GM18507 (cell line): ENCODE data around the gene ANAPC2.
"Not testable (repeated sequence)": the region's sequence is repeated elsewhere in the genome, so short reads cannot be mapped to it uniquely, and the experiment has no call there.

Source experiments
- DNase-seq: peaks from one replicate; pipeline ENCODE4 v3.0.0; 2011; ENCODE audit warnings: low read depth; ENCODE audit not compliant: insufficient read length; ENCODE audit errors: extremely low spot score
- FAIRE-seq: peaks from 2 replicates; lab custom pipeline; 2011; peaks lifted over from hg19 to GRCh38; lab: Jason Lieb, UNC

Gene ANAPC2

DNA sequence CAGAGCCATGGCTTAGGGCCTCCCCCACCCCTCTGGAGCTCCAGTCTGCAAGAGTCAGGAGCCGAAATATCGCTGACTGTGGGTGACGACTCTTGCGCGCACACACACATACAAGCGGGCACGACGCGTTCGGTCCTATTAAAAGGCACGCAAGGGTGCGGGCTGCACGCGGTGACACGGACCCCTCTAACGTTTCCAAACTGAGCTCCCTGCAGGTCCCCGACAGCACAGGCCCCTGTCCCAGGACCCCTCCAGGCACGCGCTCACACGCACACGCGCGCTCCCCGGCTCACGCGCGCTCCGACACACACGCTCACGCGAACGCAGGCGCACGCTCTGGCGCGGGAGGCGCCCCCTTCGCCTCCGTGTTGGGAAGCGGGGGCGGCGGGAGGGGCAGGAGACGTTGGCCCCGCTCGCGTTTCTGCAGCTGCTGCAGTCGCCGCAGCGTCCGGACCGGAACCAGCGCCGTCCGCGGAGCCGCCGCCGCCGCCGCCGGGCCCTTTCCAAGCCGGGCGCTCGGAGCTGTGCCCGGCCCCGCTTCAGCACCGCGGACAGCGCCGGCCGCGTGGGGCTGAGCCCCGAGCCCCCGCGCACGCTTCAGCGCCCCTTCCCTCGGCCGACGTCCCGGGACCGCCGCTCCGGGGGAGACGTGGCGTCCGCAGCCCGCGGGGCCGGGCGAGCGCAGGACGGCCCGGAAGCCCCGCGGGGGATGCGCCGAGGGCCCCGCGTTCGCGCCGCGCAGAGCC, 49.5 kb downstream of the ANAPC2 start, which contains the start of gene GRIN1:
TSS of gene GRIN1 (plus strand) at position 433 of the 746 bp plus-strand sequence. CDS start 333 bp downstream, outside the sequence.
- no peak for FAIRE-seq
- DNase-seq = no peak

- no peak for FAIRE-seq
- no peak for DNase-seq
Observed at GRCh38 chr9:137138058-137138721, 50.2 kb downstream of the ANAPC2 start.

- FAIRE-seq (no peak), DNase-seq (no peak)
Observed at GRCh38 chr9:137136881-137137607, 51.3 kb downstream of the ANAPC2 start.

DNA sequence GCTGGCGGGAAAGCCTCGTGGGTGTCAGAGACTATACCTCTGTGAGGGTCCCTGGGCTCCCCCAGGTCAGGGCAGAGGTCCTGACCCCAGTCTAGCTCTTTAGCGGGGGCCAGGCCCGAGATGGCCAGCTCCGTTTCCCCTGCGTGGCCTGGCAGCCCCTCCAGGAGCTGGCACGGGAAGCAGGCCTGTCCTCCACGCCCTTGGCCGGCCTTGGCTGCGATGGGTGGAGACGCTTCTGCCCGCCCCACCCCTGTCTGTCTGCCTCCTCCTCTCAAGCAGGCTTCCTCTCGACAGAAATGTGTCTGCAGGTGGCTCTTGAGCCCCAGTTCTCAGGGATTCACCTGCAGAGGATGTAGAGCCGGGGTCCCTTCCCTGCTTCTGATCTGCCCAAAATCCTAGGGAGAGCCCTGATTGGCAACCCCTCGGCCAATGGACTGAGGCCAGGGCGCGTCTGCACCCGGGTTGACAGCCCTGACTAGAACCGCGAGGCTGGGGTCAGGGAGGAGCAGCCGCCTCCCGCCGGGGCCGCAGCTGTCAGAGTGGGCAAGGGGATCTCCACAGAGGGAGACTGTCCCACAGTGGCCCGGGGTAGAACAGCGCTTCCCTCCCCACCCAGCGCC, 52.0 kb downstream of the ANAPC2 start:
- FAIRE-seq (no peak), DNase-seq (no peak)

- FAIRE-seq, DNase-seq: not testable (repeated sequence)
Observed at GRCh38 chr9:137135154-137135553, 53.2 kb downstream of the ANAPC2 start.

DNA sequence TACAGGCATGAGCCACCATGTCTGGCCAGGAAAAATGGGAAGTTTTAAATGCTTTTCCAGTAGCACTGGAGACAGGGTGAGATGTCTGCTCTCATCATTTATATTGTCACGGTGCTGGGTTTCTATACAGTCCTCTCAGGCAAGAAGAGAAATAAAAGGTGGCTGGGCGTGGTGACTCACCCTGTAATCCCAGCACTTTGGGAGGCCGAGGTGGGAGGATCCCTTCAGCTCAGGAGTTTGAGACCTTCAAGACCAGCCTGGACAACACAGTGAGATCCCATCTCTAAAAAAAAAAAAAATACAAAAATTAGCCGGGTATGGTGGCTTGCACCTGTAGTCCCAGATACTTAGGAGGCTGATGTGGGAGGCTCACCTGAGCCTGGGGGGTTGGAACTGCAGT, 54.2 kb downstream of the ANAPC2 start:
- no peak for FAIRE-seq

DNA sequence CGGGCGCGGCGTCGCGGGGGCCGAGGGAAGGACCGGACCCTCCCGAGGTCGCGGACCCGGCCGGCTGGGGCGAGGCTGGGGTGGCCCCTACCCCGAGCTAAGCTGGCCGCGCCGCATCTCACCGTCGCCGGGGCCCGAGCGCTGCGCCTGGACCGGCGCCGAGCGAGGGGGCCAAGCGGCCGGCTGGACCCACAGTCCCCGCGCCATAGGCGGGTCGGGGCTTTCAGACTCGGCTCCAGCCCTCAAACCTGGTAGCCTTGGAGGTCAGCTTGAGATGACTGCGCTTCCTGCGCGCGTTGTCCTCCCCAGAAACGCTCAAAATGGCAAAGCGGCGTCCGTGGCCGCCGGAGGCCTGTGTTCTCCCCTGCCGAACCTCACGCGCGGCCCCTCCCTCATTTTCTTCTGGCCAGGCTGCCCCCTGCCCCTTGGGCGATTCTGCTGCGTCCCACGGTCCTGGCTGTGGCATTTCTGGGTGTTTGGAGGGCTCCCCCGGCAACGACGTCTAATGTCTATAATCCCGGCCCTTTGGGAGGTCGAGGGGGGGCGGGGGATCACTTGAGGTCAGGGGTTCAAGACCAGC, 58.1 kb downstream of the ANAPC2 start:
- no peak for DNase-seq
- FAIRE-seq = no peak

More for the DNA sequence above, 54.2 kb downstream of the ANAPC2 start:
- DNase-seq = no peak

DNA sequence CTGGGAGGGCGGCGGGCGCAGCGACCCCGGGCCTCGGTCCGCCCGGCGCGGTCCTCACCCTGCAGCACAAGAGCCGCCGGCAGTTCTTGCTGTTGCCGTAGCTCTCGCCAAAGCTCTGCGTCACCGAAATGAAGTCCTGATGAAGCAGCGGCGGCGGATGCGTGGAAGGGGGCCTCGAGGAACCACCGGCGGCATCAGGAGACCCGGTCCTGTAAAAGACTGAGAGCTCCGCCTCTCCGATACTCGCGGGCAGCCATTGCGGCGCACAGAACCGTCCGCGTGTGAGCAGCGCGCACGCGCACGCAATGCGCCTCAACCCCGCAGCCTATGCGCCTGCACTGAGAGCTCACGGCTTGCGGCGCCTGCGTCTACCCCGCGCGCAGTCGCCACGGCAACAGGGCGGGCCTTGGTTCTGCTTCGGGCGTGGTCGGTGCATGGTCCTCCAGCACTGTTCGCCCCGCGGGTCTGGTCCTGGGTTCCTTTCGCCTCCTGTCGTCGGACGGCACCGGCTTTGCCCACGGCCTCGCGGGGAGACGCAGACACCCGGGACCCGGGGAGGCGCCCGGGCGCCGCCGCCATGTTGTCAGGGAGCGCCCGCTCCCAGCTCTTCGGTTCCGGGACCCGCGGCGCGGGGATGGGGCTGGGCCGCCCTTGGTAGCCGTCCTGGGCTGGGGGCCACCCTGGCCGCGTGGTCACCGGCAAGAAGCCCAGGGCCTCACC, 58.7 kb downstream of the ANAPC2 start:
- peak; percentile 91 for FAIRE-seq
- peak; percentile 92 for DNase-seq

DNA sequence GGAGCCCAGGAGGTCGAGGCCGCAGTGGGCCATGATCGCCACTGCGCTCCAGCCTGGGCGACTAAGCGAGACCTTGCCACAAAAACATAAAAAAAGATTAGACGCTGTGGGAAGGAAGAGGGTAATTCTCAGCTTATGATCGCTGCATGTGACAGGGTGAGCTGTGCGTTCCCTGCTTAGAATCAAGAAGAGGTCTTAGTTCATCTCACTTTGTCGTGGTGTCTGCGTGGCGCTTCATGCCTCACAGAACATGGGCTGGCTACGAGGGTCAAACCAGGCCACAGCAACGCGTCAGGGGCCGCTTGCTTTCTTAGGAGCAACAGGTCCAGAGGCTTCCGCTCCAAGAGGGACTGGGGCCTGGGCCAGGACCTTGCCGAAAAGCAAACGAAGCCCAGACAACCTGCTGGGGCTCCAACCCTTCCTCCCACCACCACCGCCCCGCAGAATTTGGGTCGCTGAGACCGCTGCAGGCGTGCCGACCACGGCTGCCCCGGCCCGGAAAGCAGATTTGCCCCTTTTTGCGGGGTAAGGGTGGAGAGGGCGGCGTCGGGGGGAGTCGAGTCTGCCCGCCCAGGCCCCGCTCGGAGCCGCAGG, 59.4 kb downstream of the ANAPC2 start:
- DNase-seq (no peak), FAIRE-seq (peak; percentile 36)

DNA sequence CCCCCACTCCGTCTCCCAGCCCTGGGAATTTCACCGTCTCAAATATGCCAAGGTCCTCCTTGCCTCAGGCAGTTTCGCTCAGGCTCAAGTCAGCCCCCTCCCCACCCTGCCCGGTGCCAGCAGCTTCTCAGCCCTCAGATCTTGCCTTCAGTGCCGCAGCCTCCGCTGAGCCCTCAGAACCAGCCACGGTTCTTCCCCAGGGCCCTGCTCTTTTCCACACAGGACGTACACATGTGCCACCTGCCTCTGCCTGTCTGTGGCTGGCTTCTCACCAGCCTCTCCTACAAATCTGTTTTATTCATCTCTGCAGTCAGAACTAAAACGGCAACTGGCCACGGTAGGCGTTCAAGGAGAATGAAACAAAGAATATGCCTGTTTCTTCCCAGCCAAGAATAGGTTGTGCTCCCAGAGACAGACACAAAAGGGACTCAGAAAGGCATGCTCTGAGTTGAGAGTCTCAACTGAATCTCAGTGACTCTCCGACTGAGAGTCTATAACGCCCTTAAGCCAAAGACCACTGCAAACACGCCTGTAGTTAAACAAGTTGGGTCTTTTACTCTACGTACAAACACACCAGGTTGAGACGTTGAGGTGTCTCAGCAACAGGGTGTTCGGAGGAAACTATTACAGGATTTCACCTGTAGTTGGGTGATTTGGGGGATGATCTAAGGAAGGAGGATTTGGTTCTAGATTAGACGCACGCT, 60.0 kb downstream of the ANAPC2 start:
- no peak for FAIRE-seq

GRCh38 chr9:137127301-137128157, 60.8 kb downstream of the ANAPC2 start:
- no peak for DNase-seq
- peak; percentile 72 for FAIRE-seq

More for the DNA sequence above, 60.0 kb downstream of the ANAPC2 start:
- no peak for DNase-seq

GRCh38 chr9:137126786-137127185, 61.6 kb downstream of the ANAPC2 start:
- DNase-seq (no peak), FAIRE-seq (peak; percentile 15)
